ENCODE results near the gene NAP1L2. TPM values are rescaled to one million over a fixed set of nuclear protein-coding genes. Genes with fewer than 3 reads are reported as not detected.
A peak's percentile ranks its signal among the peaks of the same experiment; 100 is the strongest.

The NAP1L2 gene, protein sequence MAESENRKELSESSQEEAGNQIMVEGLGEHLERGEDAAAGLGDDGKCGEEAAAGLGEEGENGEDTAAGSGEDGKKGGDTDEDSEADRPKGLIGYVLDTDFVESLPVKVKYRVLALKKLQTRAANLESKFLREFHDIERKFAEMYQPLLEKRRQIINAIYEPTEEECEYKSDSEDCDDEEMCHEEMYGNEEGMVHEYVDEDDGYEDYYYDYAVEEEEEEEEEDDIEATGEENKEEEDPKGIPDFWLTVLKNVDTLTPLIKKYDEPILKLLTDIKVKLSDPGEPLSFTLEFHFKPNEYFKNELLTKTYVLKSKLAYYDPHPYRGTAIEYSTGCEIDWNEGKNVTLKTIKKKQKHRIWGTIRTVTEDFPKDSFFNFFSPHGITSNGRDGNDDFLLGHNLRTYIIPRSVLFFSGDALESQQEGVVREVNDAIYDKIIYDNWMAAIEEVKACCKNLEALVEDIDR
- total RNA-seq (1 to 10 TPM; 2.5 to 3.1 TPM), polyA plus RNA-seq (1.8 TPM)

DNA sequence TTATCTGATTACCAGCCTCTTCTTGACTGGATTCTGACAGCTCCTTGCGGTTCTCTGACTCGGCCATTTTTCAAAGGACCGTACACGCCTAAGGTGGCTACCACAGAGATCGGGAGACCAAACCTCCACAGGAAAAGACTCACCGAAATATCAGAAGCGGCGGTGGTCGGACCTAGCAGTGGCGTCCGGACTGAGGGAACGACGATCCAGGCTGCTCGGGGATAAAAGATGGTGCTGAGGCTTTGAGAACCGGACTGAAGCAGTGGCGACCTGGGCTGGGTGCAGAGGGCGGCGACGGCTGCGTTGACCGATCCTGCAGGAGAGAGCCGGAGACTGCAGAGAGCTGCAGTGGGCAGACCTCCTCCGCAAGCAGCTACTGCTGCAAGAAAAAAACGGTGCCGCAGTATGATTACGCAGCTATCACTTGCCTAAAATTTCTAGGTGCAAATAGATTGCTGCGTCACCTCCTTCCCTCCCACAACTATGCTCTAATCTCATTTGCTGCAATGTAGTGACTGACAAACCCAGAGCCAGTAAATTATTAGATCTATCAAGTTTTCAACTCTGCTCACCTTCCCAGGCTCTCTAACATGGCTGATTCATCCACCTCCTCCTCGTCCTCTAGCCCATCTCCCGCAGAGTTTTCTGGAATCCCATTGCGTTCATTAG lies at the start of gene NAP1L2:
TSS of gene NAP1L2 (minus strand) at position 426 of the 669 bp plus-strand sequence. CDS start at position 67, 359 bp downstream.
- peaks cover 4 to 15% of the 10 kb centered on the region in 2 donors for H3K27me3 Mint-ChIP-seq
- H3K4me3 Mint-ChIP-seq, result peak within 1 kb of the TSS; percentile 85 to 96 (median 91)
- H3K4me3 ChIP-seq (ENCODE audit: low read length), result peak within 1 kb of the TSS; percentile 69
- ChIA-PET CTCF (no interaction called here), POLR2A (interaction anchor here (0.8 to 1.3 kb wide), 2 partner anchors 729 to 1078 kb away, joined by 3 to 4 read pairs; no protein-coding TSS in a partner anchor)
- no peaks in the 10 kb centered on the region for H3K9me3 ChIP-seq (ENCODE audit: low read length)
- no peaks in the 10 kb centered on the region for H3K36me3 ChIP-seq (ENCODE audit: insufficient read depth, low read length)
- H3K4me1 ChIP-seq (ENCODE audit: insufficient read depth, low read length), result no peaks in the 10 kb centered on the region
- peaks cover 0 to 33% (median 8%) of the 10 kb centered on the region in 3 donors for H3K4me1 Mint-ChIP-seq
- DNase-seq, result peak; percentile 10 to 60 (median 48)
- H3K27ac Mint-ChIP-seq, result peak within 1 kb of the TSS; percentile 75 to 97 (median 88)
- H3K27me3 ChIP-seq (ENCODE audit: insufficient read depth, low read length, poor library complexity, severe bottlenecking), result no peaks in the 10 kb centered on the region
- H3K9me3 Mint-ChIP-seq, result peaks cover 0 to 2% (median 0%) of the 10 kb centered on the region in 5 donors
- H3K36me3 Mint-ChIP-seq, result peaks cover 0 to 13% (median 0%) of the 10 kb centered on the region in 3 donors
- H3K27ac ChIP-seq (ENCODE audit: low read depth, low read length), result peak within 1 kb of the TSS; percentile 72

DNA sequence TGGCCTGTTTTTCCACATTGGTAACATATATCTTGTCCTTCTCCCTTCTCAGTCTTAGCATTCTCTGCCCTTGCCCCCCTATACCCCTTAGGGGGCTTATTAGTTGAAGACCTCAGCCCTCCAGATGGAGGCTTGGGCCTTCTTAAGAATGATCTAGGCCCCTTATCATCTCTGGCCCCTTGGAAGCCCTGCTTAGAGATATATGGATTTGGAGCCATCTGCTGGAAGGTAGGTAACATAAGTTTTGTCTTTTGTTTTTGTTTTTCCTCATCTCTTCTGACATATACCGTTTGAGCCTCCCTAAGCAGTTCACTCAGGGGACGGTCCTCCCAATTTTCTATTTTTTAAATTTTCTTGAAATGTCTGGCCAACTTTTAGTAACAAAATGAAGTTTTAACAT lies 48.3 kb upstream of the NAP1L2 start:
- no peaks in the 10 kb centered on the region for H3K27me3 ChIP-seq (ENCODE audit: insufficient read depth, low read length, poor library complexity, severe bottlenecking)
- ChIA-PET POLR2A (no interaction called here), CTCF (no interaction called here)
- no peaks in the 10 kb centered on the region for H3K36me3 ChIP-seq (ENCODE audit: insufficient read depth, low read length)
- peak in 1 of 5 donors; percentile 3 for DNase-seq
- no peaks in the 10 kb centered on the region for H3K9me3 ChIP-seq (ENCODE audit: low read length)
- H3K9me3 Mint-ChIP-seq, result no peaks in the 10 kb centered on the region
- H3K4me3 Mint-ChIP-seq, result no peak overlapping the region
- no peaks in the 10 kb centered on the region for H3K4me1 ChIP-seq (ENCODE audit: insufficient read depth, low read length)
- H3K4me1 Mint-ChIP-seq, result no peaks in the 10 kb centered on the region
- no peaks in the 10 kb centered on the region for H3K36me3 Mint-ChIP-seq
- H3K4me3 ChIP-seq (ENCODE audit: low read length), result no peak overlapping the region
- peaks cover 4 to 10% of the 10 kb centered on the region in 2 donors for H3K27me3 Mint-ChIP-seq
- H3K27ac Mint-ChIP-seq, result no peak overlapping the region
- H3K27ac ChIP-seq (ENCODE audit: low read depth, low read length), result no peak overlapping the region

DNA sequence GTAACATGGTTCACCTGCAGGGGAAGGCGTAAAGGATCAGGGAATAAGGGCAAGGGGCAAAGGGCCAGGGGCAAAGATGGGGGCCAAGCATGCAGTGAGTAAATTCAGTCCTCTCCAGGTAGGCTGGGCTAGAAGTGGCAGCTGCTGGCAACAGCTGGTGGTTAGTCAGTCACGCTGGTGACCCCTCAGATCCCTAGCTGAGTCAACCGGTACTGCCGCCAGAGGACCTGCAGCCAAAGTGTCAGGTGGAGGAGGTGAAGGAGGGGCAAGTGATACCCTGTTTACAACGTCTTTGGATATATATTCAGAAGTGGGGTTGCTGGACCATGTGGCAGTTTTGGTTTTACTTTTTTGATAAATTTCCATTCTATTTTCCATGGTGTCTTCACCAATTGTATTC lies 24.6 kb upstream of the NAP1L2 start:
- H3K9me3 Mint-ChIP-seq, result peaks cover 0 to 6% (median 0%) of the 10 kb centered on the region in 5 donors
- ChIA-PET CTCF (no interaction called here), POLR2A (no interaction called here)
- no peak overlapping the region for H3K4me3 ChIP-seq (ENCODE audit: low read length)
- H3K4me1 Mint-ChIP-seq, result no peaks in the 10 kb centered on the region
- H3K4me1 ChIP-seq (ENCODE audit: insufficient read depth, low read length), result no peaks in the 10 kb centered on the region
- H3K4me3 Mint-ChIP-seq, result no peak overlapping the region
- peaks cover 4 to 14% of the 10 kb centered on the region in 2 donors for H3K27me3 Mint-ChIP-seq
- no peaks in the 10 kb centered on the region for H3K27me3 ChIP-seq (ENCODE audit: insufficient read depth, low read length, poor library complexity, severe bottlenecking)
- no peaks in the 10 kb centered on the region for H3K36me3 Mint-ChIP-seq
- H3K27ac ChIP-seq (ENCODE audit: low read depth, low read length), result no peak overlapping the region
- DNase-seq, result no peak
- no peaks in the 10 kb centered on the region for H3K9me3 ChIP-seq (ENCODE audit: low read length)
- no peak overlapping the region for H3K27ac Mint-ChIP-seq
- no peaks in the 10 kb centered on the region for H3K36me3 ChIP-seq (ENCODE audit: insufficient read depth, low read length)

DNA sequence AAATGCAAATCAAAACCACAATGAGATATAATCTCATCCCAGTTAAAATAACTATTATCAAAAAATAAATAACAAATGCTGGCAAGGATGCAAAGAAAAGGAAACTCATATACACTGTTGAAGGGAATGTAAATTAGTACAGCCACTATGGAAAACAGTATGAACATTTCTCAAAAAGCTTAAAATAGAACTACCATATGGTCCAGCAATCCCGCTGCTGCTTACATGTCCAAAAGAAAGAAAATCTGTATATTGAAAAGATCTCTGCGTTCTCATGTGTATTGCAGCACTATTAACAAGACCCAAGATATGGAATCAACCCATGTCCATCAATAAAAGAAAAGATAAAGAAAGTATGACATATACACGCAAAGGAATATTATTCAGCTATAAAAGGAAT lies 3.0 kb upstream of the NAP1L2 start:
- Histone ChIP-seq H3K27me3 (ENCODE audit: insufficient read depth, low read length, poor library complexity, severe bottlenecking) (no peaks in the 10 kb centered on the region), H3K36me3 (ENCODE audit: insufficient read depth, low read length) (no peaks in the 10 kb centered on the region), H3K4me3 (ENCODE audit: low read length) (no peak overlapping the region), H3K9me3 (ENCODE audit: low read length) (no peaks in the 10 kb centered on the region), H3K4me1 (ENCODE audit: insufficient read depth, low read length) (no peaks in the 10 kb centered on the region), H3K27ac (ENCODE audit: low read depth, low read length) (no peak overlapping the region)
- CTCF ChIA-PET, result no interaction called here
- Mint-ChIP-seq H3K27ac (no peak overlapping the region), H3K27me3 (peaks cover 4 to 18% of the 10 kb centered on the region in 2 donors), H3K4me3 (no peak overlapping the region), H3K4me1 (peaks cover 0 to 21% (median 7%) of the 10 kb centered on the region in 3 donors), H3K9me3 (peaks cover 0 to 7% (median 4%) of the 10 kb centered on the region in 5 donors), H3K36me3 (peaks cover 0 to 13% (median 0%) of the 10 kb centered on the region in 3 donors)
- DNase-seq, result no peak
- POLR2A ChIA-PET, result no interaction called here

DNA sequence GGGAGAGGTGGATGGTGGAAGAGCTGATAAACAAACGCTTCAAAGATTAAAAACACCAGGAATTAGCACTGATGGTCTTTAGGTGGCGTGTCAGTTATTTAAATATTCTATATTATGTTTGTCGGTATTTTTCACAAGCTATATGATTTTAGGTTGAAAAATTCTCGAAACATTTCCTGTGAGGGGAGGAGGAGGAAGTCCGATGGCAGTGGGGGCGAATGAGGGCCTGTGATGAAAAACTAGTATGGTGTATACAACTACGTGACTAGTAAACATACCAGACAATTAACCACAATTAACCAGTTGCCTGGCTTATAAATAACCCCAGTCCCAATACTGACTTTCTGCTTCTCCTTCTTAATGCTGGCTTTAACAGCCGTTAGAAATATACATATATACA lies 595 bp upstream of the NAP1L2 start:
- H3K27me3 ChIP-seq (ENCODE audit: insufficient read depth, low read length, poor library complexity, severe bottlenecking), result no peaks in the 10 kb centered on the region
- H3K36me3 ChIP-seq (ENCODE audit: insufficient read depth, low read length), result no peaks in the 10 kb centered on the region
- H3K4me3 ChIP-seq (ENCODE audit: low read length), result peak overlapping the region; percentile 69
- Mint-ChIP-seq H3K27me3 (peaks cover 4 to 15% of the 10 kb centered on the region in 2 donors), H3K9me3 (peaks cover 0 to 2% (median 0%) of the 10 kb centered on the region in 5 donors), H3K27ac (peak overlapping the region; percentile 75 to 97 (median 88)), H3K4me1 (peaks cover 0 to 33% (median 8%) of the 10 kb centered on the region in 3 donors), H3K4me3 (peak overlapping the region; percentile 85 to 96 (median 91)), H3K36me3 (peaks cover 0 to 13% (median 0%) of the 10 kb centered on the region in 3 donors)
- DNase-seq, result peak in 2 of 5 donors; percentile 12 to 43
- H3K4me1 ChIP-seq (ENCODE audit: insufficient read depth, low read length), result no peaks in the 10 kb centered on the region
- ChIA-PET CTCF (no interaction called here), POLR2A (interaction anchor here (0.8 to 1.3 kb wide), 2 partner anchors 729 to 1077 kb away, joined by 3 to 4 read pairs; no protein-coding TSS in a partner anchor)
- no peaks in the 10 kb centered on the region for H3K9me3 ChIP-seq (ENCODE audit: low read length)
- H3K27ac ChIP-seq (ENCODE audit: low read depth, low read length), result peak overlapping the region; percentile 72

DNA sequence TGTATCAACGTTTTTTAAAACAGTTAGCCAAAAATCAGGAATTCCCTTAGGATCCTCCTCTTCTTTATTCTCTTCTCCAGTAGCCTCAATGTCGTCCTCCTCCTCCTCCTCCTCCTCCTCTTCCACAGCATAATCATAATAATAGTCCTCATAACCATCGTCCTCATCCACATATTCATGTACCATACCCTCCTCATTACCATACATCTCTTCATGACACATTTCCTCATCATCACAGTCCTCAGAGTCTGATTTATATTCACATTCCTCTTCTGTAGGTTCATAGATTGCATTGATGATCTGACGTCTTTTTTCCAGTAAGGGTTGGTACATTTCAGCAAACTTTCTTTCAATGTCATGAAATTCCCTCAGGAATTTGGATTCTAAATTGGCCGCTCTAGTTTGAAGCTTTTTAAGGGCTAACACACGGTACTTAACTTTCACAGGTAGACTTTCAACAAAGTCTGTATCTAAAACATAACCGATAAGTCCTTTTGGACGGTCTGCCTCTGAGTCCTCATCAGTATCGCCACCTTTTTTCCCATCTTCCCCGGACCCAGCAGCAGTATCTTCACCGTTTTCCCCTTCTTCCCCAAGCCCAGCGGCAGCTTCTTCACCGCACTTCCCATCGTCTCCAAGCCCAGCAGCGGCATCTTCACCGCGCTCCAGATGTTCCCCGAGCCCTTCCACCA lies 771 bp downstream of the NAP1L2 start:
- H3K36me3 ChIP-seq (ENCODE audit: insufficient read depth, low read length), result no peaks in the 10 kb centered on the region
- H3K4me3 Mint-ChIP-seq, result peak overlapping the region; percentile 85 to 96 (median 91)
- H3K4me1 ChIP-seq (ENCODE audit: insufficient read depth, low read length), result no peaks in the 10 kb centered on the region
- no peaks in the 10 kb centered on the region for H3K9me3 ChIP-seq (ENCODE audit: low read length)
- H3K27me3 ChIP-seq (ENCODE audit: insufficient read depth, low read length, poor library complexity, severe bottlenecking), result no peaks in the 10 kb centered on the region
- peak overlapping the region; percentile 69 for H3K4me3 ChIP-seq (ENCODE audit: low read length)
- H3K27ac ChIP-seq (ENCODE audit: low read depth, low read length), result peak overlapping the region; percentile 72
- ChIA-PET POLR2A (interaction anchor here (1.3 kb wide), 1 partner anchor 730 kb away, joined by 3 read pairs; no protein-coding TSS in a partner anchor), CTCF (no interaction called here)
- peaks cover 0 to 13% (median 0%) of the 10 kb centered on the region in 3 donors for H3K36me3 Mint-ChIP-seq
- peak overlapping the region; percentile 9 to 94 (median 86) for H3K27ac Mint-ChIP-seq
- peaks cover 4 to 12% of the 10 kb centered on the region in 2 donors for H3K27me3 Mint-ChIP-seq
- no peak for DNase-seq
- peaks cover 0 to 2% (median 0%) of the 10 kb centered on the region in 5 donors for H3K9me3 Mint-ChIP-seq
- H3K4me1 Mint-ChIP-seq, result peaks cover 0 to 33% (median 8%) of the 10 kb centered on the region in 3 donors

DNA sequence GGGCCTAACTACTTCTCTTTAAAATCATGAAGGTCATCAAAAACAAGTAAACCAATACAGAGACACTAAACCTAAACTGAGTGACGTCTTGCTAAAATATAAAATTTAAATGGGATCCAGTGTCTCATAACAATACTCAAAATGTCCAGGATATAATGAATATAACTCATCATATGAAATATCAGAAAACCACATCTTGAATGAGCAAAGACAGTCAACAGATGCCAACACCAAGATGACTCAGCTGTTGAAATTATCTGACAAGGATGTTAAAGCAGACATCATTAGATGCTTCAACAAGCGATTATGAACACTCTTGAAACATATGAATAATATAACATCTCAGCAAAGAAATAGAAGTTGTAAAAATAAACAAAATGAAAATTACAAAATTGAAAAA lies 8.3 kb downstream of the NAP1L2 start:
- Mint-ChIP-seq H3K27ac (no peak overlapping the region), H3K4me1 (peaks cover 0 to 6% (median 0%) of the 10 kb centered on the region in 3 donors)

More for the DNA sequence above, 8.3 kb downstream of the NAP1L2 start:
- Histone ChIP-seq H3K27me3 (ENCODE audit: insufficient read depth, low read length, poor library complexity, severe bottlenecking) (no peaks in the 10 kb centered on the region), H3K9me3 (ENCODE audit: low read length) (no peaks in the 10 kb centered on the region), H3K36me3 (ENCODE audit: insufficient read depth, low read length) (no peaks in the 10 kb centered on the region), H3K4me3 (ENCODE audit: low read length) (no peak overlapping the region), H3K4me1 (ENCODE audit: insufficient read depth, low read length) (no peaks in the 10 kb centered on the region), H3K27ac (ENCODE audit: low read depth, low read length) (no peak overlapping the region)
- ChIA-PET POLR2A (no interaction called here), CTCF (no interaction called here)
- Mint-ChIP-seq H3K36me3 (no peaks in the 10 kb centered on the region), H3K27me3 (peaks cover 3 to 4% of the 10 kb centered on the region in 2 donors), H3K9me3 (peaks cover 0 to 1% (median 0%) of the 10 kb centered on the region in 5 donors), H3K4me3 (no peak overlapping the region)
- no peak for DNase-seq
